ENCODE measurements around the gene TAS2R46.
"Not testable (repeated sequence)": the region's sequence is repeated elsewhere in the genome, so short reads cannot be mapped to it uniquely, and the experiment has no call there.

The TAS2R46 gene, protein sequence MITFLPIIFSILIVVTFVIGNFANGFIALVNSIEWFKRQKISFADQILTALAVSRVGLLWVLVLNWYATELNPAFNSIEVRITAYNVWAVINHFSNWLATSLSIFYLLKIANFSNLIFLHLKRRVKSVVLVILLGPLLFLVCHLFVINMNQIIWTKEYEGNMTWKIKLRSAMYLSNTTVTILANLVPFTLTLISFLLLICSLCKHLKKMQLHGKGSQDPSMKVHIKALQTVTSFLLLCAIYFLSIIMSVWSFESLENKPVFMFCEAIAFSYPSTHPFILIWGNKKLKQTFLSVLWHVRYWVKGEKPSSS

DNA sequence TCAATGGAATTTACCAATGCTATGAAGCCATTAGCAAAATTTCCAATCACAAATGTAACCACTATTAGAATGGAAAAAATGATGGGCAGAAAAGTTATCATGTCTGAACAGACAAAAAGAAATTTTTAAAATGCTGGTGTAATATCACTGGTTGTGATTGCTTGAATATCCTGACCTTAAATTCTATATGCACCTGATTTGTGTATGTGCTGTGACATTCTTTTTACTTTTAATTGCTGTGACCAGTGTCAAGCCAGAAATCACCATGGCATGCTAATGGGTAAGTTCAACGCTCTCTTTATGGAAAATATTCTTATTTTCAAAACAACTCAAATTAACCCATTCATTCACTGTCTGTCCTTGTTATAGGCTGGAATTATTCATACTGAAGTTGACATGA is at the start of gene TAS2R46:
Gene TAS2R46, minus strand, starts transcription at position 101 of the 400 bp plus-strand sequence. Its CDS starts 0 bp downstream, at position 101.
- not testable (repeated sequence) for DNase-seq

DNA sequence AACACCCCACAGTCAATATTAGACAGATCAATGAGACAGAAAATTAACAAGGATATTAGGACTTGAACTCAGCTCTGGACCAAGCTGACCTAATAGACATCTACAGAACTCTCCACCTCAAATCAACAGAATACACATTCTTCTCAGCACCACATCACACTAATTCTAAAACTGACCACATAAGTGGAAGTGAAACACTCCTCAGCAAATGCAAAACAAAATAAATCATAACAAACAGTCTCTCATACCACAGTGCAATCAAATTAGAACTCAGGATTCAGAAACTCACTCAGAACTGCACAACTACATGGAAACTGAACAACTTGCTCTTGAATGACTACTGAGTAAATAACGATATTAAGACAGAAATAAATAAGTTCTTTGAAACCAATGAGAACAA is 49.1 kb upstream of the TAS2R46 start:
- not testable (repeated sequence) for DNase-seq

DNA sequence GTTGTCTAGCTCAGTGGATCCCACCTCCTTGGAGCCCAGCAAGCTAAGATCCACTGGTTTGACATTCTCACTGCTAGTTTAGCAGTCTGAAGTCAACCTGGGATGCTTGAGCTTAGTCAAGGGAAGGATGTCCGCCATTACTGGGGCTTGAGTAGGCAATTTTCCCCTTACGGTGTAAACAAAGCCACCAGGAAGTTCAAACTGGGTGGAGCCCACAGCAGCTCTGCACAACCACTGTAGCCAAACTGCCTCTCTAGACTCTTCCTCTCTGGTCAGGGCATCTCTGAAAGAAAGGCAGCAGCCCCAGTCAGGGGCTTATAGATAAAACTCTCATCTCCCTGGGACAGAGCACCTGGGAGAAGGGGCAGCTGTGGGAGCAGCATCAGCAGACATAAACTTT is 46.8 kb upstream of the TAS2R46 start:
- no peak for DNase-seq

DNA sequence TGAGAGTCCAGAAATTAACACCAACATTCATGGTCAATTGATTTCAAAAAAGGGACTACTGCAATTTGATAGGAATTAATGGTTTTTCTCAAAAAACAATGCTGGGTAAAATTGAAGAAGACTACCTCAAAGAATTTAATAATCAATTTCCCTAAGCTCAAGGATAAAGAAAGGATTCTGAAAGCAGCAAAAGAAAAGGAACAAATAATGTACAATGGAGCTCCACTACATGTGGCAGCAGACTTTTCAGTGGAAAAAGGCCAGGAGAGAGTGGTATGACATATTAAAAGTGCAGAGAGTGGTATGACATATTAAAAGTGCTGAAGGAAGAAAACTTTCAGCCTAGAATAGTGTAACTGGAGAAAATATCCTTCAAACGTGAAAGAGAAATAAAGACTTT is 45.6 kb upstream of the TAS2R46 start:
- DNase-seq: no peak

DNA sequence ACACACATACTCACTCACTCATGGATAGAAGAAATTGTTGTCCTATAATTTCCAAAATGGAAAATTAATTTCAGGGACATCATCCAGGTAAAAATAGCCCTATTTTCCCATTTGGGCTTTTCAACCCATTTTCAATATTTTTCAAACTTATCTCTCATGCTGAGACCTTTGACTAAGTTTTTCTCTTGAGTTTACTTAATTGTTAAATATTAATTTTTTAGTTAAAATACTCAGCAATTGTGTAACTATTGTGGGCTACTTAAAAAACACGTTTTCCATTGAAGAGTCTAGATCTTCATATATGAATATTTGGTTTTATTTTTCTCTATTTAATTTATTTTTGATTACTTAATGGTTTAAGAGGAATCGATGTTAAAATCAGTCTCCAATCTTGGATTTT is 44.2 kb upstream of the TAS2R46 start:
- no peak for DNase-seq

DNA sequence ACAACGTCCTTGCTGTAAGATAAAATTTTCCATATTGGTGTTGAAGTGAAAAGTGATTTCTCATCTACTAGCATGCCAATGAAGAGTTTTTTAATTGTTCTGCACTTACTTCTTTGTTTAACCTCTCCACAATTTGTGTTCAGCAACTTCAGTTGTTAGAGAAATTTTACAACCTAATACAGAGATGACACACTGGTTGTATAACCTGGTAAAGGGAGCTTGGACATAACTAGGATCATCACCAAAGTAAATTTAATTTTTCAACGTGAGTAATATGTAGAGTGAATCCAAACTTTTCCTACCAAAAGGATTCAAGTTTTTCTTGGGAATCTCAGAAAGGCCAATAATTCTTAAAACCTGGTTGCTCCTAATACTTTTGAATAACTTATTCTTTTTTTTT is 43.5 kb upstream of the TAS2R46 start:
- DNase-seq: no peak

DNA sequence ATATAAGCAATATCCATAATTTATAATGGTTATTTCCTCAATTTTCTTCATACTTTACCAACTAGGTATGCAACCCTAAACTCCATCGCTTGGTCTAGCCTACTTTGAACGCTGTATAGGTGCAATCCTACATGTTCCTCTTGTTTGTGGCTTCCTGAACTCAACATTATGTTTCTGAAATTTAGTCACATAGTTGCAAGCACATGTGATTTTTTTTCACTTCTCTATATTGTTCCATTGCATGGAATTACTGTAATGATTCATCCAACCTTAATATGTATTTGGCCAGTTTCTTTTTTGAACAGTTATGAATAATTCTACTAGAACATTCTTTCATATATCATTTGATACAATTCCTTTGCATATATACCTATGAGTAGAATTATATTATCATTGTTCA is 32.8 kb upstream of the TAS2R46 start:
- DNase-seq: not testable (repeated sequence)

DNA sequence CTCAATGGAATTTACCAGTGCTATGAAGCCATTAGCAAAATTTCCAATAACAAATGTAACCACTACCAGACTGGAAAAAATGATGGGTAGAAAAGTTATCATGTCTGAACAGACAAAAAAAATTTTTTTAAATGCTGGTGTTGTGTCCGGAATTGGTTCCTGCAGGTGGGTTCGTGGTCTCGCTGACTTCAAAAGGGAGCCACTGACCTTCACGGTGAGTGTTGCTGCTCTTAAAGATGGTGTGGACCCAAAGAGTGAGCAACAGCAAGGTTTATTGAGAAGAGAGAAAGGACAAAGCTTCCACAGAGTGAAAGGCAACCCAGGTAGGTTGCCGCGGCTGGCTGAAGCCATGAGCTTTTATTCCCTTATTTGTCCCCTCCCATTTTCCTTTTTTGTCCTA is 30.0 kb upstream of the TAS2R46 start, which contains the start of gene TAS2R43:
Gene TAS2R43, minus strand, starts transcription at position 186 of the 400 bp plus-strand sequence. Its CDS starts 84 bp downstream, at position 102.
- DNase-seq: no peak

DNA sequence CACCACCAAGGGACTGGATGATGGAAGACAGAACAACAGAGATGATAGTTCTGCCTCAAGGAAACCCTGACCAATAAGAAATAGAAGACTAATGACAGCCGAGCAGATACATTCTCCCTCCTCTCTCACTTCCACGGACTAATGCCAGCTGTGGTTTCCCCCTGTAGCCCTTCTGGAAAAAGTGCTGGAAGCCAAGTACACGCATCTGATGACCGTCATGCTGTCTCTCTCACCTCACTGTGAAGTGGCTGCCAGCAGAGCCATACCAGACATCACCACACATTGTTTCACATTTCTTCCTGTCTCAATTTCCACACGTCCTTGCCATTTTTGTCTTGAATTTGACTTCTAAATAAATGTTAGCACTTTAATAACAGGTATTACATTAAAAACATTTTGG is 27.2 kb upstream of the TAS2R46 start:
- no peak for DNase-seq

DNA sequence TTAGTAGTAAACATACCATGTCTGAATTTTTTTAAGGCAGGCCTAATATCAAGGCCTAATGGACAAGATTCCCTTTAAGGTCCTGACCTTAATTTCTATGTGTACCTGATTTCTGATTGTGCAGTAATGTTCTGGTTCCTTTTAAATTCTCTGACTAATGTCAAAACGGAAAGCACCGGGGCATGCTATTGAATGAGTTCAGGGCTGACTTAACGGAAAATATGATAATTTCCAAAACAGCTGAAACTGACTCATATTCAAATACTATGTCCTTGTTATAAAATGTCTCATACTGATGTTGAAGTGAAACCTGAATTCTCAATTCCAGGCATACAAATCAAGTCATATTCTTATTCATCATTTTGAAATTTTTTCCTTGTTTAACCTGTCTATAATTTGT is 23.3 kb upstream of the TAS2R46 start:
- DNase-seq: no peak

DNA sequence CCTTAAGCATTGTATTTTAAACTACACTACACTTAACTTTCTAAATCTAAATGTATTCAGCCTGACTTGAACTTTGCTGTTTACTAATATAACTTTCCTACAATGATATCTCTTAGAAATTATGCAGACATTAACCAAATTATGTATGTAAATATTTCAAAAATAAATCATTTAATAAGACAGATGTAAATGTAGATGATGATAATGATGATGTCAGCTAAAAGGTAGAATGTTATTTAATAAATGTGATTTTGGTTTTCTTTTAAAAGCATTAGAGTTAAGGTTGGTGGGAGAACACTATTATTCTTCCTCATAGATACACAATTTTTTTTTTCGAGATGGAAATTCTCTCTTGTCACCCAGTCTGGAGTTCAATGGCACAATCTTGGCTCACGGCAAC is 19.9 kb upstream of the TAS2R46 start:
- DNase-seq: no peak

DNA sequence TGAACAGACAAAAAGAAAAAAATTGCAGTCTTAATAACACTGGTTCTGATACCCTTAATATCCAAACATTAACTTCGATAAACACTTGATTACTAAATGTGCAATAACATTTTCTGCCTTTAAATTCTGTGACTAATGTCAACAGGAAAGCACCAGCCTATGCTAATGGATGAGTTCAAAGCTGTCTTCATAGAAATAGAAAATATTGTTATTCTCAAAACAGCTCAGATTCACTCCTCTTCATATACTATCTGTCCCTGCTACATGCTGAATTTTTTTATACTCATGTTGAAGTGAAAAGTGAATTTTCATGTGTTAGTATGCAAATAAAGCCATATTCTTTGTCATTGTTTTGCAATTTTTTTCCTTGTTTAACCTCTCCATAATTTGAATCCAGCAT is 16.2 kb upstream of the TAS2R46 start:
- no peak for DNase-seq

DNA sequence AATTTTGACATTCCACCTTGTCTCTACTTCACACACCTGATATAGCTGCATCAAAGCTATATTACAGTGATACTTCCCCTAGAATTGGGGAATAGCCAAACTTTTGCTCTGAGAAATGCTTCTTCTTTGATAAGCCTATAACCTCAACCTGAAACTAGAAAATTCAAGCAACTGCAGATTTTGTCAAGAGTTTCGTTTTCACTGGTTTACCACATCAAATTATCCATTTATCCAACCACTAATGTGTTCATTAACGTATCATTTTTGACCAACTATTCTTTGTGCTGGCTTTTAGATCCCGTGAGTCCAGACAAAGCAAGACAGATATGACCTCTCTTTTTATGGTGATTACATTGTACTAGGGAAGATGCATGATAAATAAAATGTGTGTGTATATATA is 13.5 kb upstream of the TAS2R46 start:
- no peak for DNase-seq

DNA sequence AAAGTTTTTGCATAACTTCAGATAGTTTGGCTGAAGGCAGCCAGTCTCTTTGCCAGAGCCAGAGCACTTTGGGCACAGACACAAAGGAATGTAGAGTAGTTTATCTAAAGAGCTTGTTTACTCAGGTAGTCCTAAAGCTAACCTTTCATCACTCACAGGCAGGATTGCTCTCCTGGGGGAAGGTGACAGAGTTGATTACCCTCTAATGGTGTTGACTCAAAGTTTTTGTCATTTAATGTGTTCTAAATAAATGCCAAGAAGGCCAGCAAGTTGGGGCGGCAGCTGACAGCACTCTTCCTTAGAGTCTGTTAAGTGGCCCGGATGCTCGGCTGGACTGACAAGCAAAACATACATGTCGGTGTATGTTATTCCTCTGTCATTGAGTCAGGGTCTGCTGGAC is 9.3 kb upstream of the TAS2R46 start:
- no peak for DNase-seq

DNA sequence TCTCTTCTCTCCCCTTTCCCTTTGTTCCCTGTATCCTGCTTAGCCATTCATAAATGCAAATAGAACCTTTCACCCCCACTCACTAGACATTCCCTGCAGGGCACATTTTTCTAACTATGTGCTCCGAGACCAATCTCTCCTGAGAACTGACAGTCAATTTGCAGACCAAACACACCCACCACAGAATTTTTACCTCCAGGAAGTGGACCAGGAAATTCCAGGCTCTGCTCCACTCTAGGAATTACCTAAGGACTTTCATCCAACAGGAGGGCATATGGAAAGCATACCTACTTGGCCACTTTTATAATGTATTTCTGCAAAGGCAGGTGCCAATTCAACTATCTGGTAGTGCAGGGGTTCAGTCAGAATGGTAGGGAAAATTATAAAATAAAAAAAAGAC is 8.9 kb upstream of the TAS2R46 start:
- no peak for DNase-seq

DNA sequence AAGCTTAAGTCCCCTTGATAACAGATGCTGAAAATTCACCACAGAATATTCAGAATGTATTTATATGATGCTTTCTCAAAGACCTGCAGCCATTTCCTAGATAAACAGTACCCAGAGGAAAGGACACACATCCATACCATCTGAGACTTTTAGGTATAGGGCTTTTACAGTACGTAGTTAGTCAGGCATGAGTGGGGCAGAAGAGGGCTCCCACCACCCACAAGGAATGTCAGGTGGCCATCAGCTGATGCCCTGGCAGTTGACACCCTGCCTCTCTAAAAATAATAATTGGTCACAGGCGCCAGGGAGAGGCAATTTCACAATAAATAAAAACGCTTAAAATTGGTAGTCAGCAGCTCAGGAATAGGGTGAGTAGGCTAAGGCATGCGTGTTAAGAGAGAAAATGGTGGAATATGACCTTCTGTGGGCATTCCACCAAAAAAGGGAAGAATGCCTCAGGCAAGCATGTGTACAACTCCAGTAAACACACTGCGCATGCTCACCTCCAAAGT is 7.8 kb upstream of the TAS2R46 start:
- no peak for DNase-seq

DNA sequence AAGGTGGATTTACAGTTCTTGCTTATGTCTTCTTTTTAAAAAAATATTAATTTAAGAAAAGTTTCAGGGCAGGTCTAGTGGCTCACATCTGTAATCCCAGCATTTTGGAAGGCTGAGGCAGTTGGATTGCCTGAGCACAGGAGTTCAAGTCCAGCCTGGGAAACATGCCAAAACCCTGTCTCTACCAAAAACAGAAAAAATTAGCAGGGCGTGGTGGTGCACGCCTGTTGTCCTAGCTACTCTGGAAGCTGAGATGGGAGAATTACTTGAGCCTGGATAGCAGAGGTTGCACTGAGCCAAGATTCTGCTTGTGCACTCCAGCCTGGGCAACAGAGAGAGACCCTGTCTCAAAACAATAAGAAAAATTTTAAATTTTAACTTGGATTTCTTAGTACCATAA is 5.4 kb upstream of the TAS2R46 start:
- peak; percentile 28 for DNase-seq

DNA sequence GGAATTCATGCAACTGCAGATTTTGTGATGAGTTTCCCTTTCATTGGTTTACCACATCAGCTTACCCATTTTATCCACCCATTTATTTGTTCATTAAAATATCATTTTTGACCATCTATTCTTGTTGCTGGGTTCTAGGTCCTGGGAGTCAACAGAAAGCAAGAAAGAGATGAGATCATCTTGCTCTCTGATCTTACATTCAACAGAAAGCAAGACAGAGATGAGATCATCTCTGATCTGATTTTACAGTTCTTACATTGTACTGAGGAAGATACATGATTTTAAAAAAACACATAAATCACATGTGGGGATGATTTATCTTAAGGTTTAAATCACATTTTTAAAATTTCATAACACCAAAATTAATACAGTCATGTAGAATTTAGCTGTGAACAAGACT is 2.3 kb downstream of the TAS2R46 start:
- DNase-seq: no peak

DNA sequence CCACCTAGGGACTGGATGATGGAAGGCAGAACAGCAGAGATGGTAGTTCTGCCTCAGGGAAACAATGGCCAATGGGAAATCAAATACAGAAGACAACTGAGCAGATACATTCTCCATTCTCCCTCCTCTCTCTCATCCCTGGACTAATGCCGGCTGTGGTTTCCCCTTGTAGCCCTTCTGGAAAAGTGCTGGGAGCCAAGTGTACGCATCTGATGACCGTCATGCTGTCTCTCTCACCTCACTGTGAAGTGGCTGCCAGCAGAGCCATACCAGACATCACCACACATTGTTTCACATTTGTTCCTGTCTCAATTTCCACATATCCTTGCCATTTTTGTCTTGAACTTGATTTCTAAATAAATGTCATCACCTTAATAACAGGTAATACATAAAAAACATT is 3.1 kb downstream of the TAS2R46 start:
- DNase-seq: no peak

DNA sequence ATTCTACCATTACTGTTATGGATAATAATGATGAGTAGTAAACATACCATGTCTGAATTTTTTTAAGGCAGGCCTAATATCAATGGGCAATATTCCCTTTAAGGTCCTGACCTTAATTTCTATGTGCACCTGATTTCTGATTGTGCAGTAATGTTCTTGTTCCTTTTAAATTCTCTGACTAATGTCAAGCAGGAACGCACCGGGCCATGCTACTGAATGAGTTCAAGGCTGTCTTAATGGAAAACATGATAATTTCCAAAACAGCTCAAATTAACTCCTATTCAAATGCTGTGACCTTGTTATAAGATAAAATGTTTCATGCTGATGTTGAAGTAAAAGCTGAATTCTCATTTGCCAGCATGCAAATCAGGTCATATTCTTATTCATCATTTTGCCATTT is 6.8 kb downstream of the TAS2R46 start:
- DNase-seq: no peak

DNA sequence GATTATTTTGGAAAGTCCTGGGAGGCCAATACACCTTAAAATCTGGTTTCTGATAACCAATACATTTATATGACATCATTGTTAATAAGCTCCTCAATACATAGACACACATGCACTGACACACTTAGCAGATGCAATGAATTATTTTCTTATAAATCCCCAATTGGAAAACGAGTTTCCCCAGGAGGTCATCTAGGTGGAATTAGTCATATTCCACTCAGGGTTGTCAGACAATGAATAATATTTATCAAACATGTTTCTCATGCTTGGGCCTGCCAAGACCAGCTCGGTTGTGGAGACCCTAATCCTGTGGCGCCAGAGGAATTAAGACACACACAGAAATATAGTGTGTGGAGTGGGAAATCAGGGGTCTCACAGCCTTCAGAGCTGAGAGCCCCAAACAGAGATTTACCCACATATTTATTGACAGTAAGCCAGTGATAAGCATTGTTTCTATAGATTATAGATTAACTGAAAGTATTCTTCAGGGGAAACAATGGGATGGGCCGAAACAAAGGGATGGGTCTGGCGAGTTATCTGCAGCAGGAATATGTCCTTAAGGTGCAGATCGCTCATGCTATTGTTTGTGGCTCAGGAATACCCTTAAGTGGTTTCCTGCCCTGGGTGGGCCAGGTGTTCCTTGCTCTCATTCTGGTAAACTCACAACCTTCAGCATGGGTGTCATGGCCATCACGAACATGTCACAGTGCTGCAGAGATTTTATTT is 12.1 kb downstream of the TAS2R46 start:
- not testable (repeated sequence) for DNase-seq

DNA sequence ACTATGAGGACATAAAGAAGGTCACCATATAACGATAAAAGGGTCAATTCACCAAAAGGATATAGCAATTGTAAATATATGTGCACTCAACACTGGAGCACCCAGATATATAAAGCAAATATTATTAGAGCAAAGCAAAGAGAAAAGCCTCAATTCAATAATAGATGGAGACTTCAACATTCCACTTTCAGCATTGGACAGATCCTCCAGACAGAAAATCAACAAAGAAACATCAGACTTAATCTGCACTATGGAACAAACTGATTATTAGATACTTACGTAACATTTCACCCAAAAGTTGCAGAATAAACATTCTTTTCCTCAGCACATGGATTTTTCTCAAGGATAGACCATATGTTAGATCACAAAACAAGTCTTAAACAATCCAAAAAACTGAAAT is 20.7 kb downstream of the TAS2R46 start:
- DNase-seq: not testable (repeated sequence)

DNA sequence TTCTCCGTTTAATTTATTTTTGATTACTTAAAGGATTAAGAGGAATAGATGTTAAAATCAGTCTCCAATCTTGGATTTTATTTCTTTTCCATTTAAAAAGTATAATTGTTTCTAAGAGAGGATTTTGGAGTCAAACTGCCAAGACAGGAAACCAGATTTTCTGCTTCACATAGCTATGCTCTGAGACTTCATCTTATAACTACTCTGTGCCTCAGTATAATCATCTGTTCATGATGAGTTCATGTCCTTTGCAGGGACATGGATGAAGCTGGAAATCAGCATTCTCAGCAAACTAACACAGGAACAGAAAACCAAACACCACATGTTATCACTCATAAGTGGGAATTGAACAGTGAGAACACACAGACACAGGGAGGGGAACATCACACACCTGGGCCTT is 21.9 kb downstream of the TAS2R46 start:
- DNase-seq: no peak

DNA sequence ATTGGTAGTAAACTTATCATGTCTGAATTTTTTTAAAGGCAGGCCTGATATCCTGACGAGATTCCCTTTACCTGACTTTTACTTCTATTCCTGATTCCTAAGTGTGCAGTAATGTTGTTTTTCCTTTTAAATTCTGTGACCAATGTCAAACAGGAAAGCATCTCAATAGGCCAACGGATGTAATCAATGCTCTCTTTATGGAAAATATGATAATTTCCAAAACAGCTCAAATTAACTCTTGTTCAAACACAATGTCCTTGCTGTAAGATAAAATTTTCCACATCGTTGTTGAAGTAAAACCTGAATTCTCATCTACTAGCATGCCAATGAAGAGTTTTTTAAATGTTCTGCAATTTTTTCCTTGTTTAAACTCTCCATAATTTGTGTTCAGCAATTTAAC is 22.9 kb downstream of the TAS2R46 start:
- no peak for DNase-seq
